ENCODE measurements around the gene JARID2.

JARID2 gene

DNA sequence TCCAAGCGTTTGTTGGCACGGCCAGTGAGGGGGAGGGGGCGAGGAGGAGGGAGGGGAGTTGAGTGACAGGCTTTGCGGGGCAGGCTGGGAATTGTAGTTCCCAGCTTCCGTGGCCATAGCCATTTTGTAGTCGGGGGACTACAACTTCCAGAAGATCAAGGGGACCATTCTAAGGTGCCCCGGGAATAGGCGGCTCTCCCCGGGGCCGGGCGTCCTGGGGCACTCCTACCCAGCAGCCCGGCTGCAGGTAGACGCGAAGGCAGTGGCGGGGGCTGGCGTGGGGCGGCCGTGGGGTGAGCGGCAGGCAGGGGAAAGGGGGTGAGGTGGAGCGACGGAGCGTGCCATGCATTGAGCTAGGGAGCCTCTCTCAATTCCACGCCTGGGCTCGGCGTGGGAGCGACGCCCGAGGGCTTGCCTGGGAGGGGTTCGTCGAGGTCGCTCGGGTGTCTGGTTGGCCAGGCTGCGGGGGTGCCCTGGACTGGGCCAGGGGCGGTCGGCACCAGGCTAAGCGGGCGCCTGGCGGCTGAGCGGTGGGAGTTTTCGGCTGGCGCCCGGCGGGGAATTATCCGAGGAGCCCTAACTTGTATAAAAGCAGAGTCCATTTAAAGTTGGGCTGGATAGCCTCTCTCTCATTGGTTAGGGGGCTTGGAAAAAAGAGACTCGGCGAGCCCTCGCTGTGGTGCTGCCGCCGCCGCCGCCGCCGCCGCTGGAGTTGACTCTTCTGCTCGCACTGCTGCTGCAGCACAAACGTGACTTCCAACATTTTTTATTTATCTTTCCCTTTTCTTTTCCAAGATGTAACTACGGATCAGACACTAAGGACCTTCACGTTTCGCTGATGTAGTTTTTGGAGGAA lies at the start of gene JARID2:
Gene JARID2, plus strand, starts transcription at position 709 of the 856 bp plus-strand sequence. CDS start 471 bp downstream, outside the sequence.
- DNase-seq (ENCODE audit: low read depth, low spot score), result peak; percentile 92
- peak within 1 kb of the TSS; percentile 93 for H3K27ac ChIP-seq

DNA sequence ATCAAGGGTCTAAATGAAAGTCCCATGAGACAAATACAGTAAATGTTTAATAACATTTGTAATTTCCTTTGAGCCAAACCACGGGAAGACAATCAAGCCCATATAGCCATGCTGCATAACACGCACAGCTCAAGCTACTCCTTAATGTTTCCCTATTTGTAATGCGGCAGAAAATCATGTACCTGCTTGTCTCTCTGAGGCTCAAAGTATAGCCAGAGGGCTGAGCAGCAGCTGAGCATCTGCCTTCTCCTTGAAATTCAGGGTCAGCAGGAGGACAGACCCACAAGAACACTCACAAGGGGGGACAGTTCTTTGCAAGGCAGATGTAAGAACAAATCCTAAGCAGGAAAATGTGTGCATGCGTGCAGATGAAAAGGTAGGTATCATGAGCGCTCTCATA lies 45.8 kb upstream of the JARID2 start:
- H3K27ac ChIP-seq, result no peak overlapping the region
- peak; percentile 39 for DNase-seq (ENCODE audit: low read depth, low spot score)

DNA sequence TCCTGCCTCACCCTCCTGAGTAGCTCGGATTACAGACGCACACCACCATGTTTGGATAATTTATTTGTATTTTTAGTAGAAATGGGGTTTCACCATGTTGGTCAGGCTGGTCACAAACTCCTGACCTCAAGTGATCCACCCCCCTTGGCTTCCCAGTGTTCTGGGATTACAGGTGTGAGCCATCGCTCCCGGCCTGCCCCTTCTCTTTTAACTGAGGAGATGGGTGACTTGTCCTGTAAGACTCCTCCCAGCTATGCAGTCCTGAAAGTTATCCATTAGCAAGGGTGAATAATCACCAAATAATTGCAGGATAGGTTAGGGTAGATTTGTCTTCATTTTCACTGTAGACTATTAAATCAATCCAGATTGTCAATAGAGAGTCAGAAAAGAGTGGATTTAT lies 40.5 kb upstream of the JARID2 start:
- H3K27ac ChIP-seq, result peak overlapping the region; percentile 70
- DNase-seq (ENCODE audit: low read depth, low spot score), result no peak

DNA sequence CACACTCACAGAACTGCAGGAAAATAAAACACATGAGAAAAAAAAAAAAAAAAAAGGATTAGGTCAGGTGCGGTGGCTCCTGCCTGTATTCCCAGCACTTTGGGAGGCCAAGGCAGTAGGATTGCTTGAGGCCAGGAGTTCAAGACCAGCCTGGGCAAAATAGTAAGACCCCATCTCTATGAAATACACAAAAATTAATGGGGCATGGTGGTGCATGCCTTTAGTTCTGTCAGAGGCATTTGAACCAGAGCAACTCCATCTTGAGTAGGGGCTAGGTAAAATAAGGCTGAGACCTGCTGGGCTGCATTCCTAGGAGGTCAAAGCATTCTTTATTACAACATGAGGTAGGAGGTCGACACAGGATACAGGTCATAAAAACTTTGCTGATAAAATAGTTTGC lies 39.0 kb upstream of the JARID2 start:
- no peak for DNase-seq (ENCODE audit: low read depth, low spot score)
- peak overlapping the region; percentile 70 for H3K27ac ChIP-seq

DNA sequence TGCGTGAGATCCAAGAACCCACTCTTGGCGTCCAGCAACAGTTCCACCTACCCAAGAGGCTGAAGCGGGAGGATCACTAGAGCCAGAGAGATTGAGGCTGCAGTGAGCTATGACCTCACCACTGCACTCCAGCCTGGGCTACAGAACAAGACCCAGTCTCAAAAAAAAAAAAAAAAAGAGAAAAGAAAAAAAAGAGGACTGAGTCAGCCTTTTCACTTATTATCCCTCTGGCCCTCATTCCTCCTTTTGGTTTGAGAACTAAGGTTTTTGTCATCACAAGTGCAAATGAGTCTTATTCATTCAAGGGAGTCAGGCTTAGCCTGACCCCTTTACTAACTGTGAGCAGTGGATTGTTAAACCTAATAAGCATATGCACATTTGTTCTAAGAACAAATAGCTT lies 37.9 kb upstream of the JARID2 start:
- no peak for DNase-seq (ENCODE audit: low read depth, low spot score)
- H3K27ac ChIP-seq, result no peak overlapping the region

DNA sequence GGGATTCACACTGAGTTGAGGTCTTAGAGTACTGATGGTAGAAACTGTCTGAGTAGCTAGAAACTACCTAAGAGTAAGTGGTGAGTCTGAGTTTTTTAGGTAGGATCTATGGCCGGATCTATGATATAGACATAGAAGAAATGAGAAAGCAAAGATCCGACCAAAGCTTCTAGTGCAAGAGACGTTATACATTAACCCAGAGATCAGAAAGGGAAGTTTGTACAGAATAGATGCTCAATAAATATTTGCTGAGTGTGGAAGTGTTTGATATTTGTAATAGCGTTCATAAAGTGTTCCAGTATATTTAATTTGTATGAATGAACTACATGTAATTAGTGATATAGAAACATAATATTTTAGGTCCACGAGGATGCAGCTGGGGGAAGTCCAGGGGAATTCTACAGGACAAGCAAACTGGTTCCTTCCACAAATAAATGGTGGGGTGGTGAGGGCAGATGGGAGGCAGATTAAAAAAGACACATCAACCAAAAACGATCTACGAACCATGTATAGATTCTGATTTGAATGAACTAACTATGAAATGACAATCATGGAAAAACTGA lies 31.9 kb upstream of the JARID2 start:
- DNase-seq (ENCODE audit: low read depth, low spot score), result no peak
- H3K27ac ChIP-seq, result no peak overlapping the region

DNA sequence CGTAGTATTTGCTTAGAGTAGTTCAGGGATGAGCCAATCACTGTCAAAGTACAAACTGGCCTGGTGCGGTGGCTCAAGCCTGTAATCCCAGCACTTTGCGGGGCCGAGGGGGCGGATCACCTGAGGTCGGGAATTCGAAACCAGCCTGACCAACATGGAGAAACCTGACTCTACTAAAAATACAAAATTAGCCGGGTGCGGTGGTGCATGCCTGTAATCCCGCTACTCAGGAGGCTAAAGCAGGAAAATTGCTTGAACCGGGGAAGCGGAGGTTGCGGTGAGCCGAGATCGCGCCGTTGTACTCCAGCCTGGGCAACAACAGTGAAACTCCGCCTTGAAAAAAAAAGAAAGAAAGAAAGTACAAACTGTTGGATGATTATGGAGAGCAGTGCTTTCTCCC lies 27.5 kb upstream of the JARID2 start:
- no peak for DNase-seq (ENCODE audit: low read depth, low spot score)
- no peak overlapping the region for H3K27ac ChIP-seq

DNA sequence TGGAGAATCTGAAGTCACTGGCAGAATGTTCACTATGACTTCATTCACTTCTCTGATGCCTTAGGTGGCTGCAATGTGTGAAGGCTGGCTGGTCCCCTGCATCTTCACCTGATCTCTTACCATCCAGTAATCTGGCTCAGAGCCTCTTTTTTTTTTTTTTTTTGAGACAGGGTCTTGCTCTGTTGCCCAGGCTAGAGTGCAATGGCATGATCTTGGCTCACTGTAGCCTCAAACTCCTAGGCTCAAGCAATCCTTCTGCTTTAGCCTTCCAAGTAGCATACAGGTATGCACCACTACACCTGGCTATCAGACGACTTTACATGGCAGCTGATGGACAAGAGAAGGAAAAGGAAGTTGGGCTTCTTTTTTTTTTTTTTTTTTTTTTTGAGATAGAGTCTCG lies 25.8 kb upstream of the JARID2 start:
- no peak overlapping the region for H3K27ac ChIP-seq
- DNase-seq (ENCODE audit: low read depth, low spot score), result no peak

DNA sequence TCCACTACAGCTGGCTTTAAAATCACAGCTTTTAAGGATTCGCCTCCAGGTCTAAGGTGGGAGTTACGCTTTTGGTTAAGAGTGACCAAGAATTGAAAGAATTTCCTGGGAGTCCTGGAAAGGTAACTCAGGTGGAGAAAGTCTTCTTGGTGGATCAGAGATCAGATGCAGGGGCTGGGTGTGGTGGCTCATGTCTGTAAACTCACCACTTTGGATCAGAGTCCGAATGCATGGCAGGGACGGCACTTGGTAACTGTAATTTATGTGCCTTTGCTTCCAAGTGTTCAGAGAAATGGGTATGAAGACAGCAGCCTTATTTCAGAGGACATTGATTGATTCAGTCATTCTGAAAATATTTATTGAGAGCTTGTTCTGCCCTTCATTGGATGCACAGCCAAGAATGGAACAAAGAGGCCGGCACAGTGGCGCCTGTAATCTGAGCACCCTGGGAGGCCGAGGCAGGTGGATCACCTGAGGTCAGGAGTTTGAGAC lies 18.0 kb upstream of the JARID2 start:
- no peak for DNase-seq (ENCODE audit: low read depth, low spot score)

DNA sequence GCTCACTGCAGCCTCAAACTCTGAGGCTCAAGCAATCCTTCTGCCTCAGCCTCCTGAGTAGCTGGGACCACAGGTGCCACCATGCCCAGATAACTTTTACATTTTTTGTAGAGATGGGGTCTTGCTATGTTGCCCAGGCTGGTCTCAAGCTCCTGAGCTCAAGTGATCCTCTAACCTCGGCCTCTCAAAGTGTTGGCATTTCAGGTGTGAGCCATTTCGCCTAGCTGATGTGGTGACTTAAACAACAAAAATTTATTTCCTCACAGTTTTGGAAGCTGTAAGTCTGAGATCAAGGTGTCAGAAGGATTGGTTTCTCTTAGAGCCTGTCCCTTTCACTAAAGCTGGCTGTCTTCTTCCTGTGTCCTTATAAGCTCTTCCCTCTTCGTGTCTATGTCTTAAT lies 15.0 kb upstream of the JARID2 start:
- DNase-seq (ENCODE audit: low read depth, low spot score), result no peak
- no peak overlapping the region for H3K27ac ChIP-seq

More for the DNA sequence above, 18.0 kb upstream of the JARID2 start:
- no peak overlapping the region for H3K27ac ChIP-seq

DNA sequence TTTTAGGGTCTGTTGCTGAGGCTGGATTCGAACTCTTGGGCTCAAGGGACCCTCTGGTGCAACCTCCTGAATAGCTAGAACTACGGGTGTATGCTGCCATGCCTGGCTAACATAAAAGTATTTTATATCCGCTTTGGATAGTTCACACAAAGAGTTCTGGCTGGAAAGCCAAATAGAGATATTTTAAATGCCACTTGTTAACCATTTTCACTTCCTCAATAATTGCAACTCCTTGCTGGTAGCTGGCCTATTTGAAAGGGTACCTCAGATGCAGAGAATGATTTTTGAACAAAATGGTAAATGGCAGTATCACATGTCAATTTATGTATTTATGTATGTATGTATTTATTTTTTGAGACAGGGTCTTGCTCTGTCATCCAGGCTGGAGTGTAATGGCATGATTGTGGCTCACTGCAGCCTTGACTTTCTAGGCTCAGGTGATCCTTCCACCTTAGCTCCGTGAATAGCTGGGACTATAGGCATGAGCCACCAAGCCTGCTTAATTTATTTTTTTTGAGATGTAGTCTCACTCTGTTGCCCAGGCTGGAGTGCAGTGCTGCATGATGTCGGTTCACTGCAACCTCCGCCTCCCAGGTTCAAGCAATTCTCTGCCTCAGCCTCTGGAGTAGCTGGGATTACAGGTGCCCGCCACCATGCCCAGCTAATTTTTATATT lies 12.9 kb upstream of the JARID2 start:
- H3K27ac ChIP-seq, result no peak overlapping the region
- no peak for DNase-seq (ENCODE audit: low read depth, low spot score)

DNA sequence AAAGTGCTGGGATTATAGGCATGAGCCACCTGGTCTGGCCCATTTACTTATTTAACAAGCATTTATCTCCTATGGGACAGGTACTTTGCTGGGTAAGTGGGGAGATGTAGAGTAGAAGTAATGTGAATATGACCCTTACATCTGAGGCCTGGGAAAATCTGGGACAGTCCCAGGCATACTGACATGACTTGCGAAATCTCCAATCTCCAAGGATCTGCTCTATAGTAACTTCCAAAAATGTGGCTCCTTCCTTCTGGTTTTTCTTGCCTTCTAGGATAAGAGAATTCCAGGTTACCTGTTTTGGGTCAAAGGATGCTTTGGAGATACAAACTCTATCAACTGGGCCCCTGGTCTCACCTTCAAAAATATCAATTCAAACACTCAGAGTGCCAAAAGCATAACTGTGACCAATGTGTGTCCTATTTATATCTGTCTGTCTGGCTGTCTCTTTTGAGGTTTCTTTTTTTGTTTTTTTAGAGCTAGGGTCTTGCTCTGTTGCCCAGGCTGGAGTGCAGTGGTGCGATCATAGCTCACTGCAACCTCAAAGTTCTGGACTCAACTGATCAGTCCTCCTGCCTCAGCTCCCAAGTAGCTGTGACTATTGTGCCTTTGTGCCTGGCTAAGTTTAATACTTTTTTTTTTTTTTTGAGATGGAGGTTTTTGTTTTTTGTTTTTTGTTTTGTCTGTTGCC lies 11.7 kb upstream of the JARID2 start:
- no peak overlapping the region for H3K27ac ChIP-seq
- no peak for DNase-seq (ENCODE audit: low read depth, low spot score)

DNA sequence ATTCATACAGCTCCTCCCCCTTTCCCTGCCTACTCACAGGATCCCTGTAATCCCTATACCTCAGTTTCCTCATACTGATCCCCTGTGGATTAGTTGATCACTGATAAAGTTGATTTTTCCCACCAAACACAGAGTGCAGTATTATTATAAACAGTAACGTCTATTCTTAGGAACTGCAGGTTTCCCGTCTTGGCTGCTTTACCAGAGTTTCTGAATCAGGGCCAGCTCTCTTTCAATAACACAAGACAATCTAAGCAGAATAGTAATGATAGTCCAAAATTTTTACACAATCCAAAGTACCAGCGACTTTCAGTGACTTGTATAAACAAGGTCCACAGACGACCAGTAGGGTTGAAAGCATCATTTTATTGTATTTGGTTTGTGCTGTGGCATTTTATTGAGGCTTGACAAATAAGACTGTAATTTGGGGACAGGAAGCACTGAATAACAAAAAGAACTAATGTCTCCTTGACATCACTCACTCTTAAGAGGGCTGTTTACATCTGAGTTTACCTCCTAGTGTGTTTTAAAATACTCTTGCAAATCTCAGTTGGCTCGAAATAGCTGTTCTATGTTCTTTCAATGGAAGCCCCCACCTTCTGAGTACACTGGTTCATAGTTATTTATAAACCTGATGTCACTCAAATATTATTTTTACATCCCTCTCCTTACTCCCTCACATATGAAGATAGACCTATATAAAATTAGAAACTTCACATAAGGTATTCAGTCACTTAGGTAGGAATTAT lies 6.1 kb upstream of the JARID2 start:
- H3K27ac ChIP-seq, result no peak overlapping the region
- DNase-seq (ENCODE audit: low read depth, low spot score), result no peak

DNA sequence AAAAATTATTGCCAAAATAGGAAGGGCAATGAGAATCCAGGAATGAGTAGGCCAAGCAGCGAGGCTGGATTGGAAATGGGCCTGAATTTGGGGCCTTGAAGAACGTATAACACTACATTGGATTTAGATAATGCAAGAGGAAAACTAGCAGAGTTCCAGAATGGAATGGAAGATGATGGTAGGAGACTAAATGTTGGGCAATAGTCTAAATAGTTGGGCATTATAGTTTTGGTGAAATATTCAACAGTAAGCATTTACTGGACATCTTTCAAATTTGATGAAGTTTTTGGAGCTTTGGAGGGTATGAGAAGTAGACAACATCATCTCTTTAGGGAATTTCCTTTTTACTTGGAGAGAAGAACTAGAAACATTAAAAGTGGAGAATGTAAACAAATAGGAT lies 3.4 kb upstream of the JARID2 start:
- DNase-seq (ENCODE audit: low read depth, low spot score), result no peak
- no peak overlapping the region for H3K27ac ChIP-seq

DNA sequence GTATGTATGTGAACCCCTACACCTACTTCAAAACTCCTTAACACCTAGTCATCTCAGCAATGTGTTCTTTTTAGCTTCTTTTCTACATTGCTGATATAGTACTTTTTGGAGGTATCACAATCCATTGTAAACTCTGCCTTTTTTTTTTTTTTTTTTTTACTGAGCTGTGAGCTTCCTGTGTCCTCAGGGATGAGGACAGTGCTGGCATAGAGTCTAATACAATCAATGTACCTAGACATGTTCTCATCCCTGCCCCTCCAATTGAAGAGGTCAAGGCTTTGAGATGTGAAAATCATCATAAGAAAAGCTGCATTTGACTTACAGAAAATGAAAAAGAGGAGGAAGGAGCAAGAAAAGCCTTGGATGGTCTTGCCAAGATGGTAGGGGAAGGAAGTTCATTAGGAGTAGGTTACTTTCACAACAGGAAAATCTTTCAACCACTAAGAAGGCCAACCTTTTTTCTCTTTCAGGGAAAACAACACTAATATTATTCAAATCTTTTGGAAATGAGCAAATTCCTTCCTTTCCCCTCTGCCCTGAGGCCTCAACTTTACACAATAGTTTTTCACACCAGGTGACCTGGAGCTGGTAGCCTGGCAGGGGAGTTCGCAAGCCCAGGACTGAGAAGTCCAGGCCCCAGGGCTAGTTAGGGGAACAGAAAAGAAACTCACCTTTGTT lies 2.8 kb upstream of the JARID2 start:
- H3K27ac ChIP-seq, result no peak overlapping the region
- DNase-seq (ENCODE audit: low read depth, low spot score), result no peak

DNA sequence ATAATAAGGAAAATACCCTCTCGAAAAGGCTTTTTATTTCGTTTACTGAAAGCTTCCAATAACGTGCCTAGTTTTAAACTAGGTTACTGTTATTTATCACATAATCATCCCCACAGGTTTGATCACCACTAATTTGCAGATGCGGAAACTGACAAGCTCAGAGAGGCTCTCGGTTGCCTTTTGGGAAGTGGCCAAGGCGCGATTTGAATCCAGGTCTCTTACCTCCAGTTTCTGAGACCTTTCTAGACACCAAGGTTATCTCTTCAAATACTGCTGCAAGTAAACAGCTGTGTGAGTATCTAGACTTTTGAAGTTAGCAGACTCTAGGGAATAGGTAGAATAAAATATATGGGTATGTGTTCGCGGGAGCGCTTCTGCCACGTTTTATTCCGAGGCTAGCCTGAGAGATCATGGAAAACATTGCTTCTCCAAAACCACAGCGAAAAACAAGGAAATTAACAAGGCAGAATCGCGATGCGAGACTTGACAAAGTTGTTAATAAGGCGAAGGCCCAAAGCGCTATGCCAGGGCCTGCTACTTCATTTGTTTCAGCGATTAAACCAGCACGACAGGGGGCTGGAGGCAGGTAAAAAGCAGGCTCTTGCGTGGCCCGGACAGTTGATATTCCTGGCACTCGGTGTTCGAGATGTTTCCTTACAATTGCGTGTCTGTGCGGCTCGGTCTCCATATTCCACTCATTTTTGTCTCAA lies 1.8 kb upstream of the JARID2 start:
- no peak for DNase-seq (ENCODE audit: low read depth, low spot score)
- H3K27ac ChIP-seq, result no peak overlapping the region

DNA sequence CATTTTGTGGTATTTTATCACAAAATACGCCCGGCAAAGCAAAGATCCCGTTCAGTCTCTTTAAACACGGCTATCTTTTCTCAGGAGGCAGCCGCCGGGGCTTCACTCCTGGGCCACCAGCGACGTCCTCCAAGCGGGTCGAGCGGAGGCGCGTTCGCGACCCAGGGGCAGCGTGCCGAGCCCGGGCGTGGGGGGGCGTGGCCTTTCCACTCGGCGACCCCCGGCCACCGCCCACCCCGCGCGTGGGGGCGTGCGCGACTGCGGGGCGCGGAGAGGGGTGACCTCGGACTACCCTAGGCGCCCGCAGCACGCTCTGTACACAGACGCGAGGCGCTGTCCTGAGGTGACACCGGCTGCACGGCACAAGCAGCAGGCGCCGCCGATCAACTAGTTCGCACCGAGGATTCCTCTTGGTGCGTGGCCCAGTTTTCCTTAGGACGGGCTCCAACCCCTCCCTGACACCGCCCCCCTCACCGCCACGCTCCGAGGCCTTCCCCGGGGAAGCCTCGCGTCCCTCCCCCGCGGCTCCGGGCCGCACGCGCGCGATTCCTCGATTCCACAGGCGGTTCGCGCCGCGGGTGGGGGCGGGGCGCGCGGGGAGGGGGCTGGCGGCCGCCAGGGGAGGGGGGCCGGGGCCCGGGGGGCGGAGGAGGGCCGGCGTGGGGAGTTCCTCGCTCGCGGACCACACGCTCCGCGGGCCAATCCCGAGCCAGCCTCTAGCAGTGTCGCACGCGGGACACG lies 1.1 kb upstream of the JARID2 start:
- H3K27ac ChIP-seq, result peak overlapping the region; percentile 93
- DNase-seq (ENCODE audit: low read depth, low spot score), result no peak

DNA sequence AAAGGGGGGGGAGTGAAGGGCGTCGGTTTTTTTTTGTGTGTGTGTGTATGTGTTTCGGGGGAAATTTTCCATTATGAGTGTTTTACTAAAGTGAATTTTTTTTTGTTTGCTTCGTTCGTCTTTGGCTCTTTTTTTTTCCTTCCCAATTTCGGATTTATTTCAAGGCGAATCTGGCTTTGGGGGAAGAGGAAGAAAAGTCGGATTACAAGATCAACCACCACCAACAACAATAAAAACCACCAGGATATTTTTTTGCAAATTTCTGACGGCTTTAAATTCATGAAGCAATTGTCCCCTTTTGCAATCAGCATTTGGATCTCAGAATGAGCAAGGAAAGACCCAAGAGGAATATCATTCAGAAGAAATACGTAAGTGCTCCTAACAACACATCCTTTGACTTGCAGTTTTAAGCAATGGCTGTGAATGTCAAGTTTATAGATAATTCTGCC lies 372 bp downstream of the JARID2 start:
- DNase-seq (ENCODE audit: low read depth, low spot score), result no peak
- H3K27ac ChIP-seq, result peak overlapping the region; percentile 93
